PFSK-1 (cell line): Measurements from ENCODE around the gene GMDS.

Experiments
- FOXP2 ChIP-seq: optimal IDR thresholded peaks from 2 replicates; pipeline ENCODE3; 2011; ENCODE audit warnings: borderline replicate concordance, control low read depth, inconsistent platforms; ENCODE audit not compliant: insufficient read depth; ENCODE audit errors: extremely low read length, extremely low read depth
- POLR2AphosphoS5 ChIP-seq: IDR thresholded peaks from 2 replicates; pipeline ENCODE4 v1.6.1; 2012; ENCODE audit warnings: low read depth, mild to moderate bottlenecking, control low read depth, low read length, moderate library complexity
- SIN3A ChIP-seq: IDR thresholded peaks from 2 replicates; pipeline ENCODE4 v1.6.1; 2012; ENCODE audit warnings: mild to moderate bottlenecking, low read length, moderate library complexity, borderline replicate concordance; ENCODE audit not compliant: insufficient read depth
- TAF1 ChIP-seq: IDR thresholded peaks from 2 replicates; pipeline ENCODE4 v1.6.1; 2012; ENCODE audit warnings: low read length, control low read depth, borderline replicate concordance; ENCODE audit not compliant: insufficient read depth
- TF ChIP-seq, protein P1 (sequence below), 2 experiments: IDR thresholded peaks; 2 replicates each; pipeline versions ENCODE4 v1.6.1 to v1.8.0; 2011 to 2012; ENCODE audit warnings: low read depth in 2 of 2, low read length in 2 of 2, control low read depth in 1 of 2, inconsistent platforms in 1 of 2, mild to moderate bottlenecking in 1 of 2, moderate library complexity in 1 of 2; ENCODE audit not compliant: insufficient read depth in 1 of 2

DNA sequence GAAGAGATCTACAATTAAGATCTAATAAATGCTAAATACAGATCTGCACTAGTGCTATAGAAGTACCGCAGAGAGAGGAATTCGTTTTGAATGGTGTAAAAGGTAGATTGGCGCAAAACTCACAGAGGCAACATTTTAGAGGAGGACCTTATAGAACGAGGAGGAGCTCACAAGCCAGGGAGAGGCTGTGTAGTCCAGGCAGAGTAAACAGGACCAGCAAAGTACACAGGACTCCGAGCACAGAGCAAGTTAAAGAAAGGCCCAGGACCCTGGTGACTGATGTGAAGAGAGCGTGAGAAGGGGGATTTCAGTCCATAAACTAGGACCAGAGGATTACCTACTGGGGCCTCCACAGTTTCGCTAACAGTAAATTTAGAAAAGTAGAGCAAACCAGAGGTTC lies 433.4 kb downstream of the GMDS start:
- TF ChIP-seq POLR2AphosphoS5 (no peak), TAF1 (no peak), SIN3A (no peak), FOXP2 (no peak)
- TF ChIP-seq, protein P1, sequence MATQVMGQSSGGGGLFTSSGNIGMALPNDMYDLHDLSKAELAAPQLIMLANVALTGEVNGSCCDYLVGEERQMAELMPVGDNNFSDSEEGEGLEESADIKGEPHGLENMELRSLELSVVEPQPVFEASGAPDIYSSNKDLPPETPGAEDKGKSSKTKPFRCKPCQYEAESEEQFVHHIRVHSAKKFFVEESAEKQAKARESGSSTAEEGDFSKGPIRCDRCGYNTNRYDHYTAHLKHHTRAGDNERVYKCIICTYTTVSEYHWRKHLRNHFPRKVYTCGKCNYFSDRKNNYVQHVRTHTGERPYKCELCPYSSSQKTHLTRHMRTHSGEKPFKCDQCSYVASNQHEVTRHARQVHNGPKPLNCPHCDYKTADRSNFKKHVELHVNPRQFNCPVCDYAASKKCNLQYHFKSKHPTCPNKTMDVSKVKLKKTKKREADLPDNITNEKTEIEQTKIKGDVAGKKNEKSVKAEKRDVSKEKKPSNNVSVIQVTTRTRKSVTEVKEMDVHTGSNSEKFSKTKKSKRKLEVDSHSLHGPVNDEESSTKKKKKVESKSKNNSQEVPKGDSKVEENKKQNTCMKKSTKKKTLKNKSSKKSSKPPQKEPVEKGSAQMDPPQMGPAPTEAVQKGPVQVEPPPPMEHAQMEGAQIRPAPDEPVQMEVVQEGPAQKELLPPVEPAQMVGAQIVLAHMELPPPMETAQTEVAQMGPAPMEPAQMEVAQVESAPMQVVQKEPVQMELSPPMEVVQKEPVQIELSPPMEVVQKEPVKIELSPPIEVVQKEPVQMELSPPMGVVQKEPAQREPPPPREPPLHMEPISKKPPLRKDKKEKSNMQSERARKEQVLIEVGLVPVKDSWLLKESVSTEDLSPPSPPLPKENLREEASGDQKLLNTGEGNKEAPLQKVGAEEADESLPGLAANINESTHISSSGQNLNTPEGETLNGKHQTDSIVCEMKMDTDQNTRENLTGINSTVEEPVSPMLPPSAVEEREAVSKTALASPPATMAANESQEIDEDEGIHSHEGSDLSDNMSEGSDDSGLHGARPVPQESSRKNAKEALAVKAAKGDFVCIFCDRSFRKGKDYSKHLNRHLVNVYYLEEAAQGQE (IDR thresholded peaks at IDR 0.05; ENCODE audit: insufficient read depth in 1 of 2, low read depth in 2 of 2, low read length in 2 of 2), result no peak
